Hematopoietic multipotent progenitor cell treated with erythropoietin and hydrocortisone succinate and interleukin-3 and kit ligand, for 4 days (in vitro differentiated cells): ENCODE data around the gene NAV2.

ENCODE experiments used
- DNase-seq: peaks from one replicate; pipeline ENCODE4 v3.0.0-alpha.2; 2015

Gene NAV2

DNA sequence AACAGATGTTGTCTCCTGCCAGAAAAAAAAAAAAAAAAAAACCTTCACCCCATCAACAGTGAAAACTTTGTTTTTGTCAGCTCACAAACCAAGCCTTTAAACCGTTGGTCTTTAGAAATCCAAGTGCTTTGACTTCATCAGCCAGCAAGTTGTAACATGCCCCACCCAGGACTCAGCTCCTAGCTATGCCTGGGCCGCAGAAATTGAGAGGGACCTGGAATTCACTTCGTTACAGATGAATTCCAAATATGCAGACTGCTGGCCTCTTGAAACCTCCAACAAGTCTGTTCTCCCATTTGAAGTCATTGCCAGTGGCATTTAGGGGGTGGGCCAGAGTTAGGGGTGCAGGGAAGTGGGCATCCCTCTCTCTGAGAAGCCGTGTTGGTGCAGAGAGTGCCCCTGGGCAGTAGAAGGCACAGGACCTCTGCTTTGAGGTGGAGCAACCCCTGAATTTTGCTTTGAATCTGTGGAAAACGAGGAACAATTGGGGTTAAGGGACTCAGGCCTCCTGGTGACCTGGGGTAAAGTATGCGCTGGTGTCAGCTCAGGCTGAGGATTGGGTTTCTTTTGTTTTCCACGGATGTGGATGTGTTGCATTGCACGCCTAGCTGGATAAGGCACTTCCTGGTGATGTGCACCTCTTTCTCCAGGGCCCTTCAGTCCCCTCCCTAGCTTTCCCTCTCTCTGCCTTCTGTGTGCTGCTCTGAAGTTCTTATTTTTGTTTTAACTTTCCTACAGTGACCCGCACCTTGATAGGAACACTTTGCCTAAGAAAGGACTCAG, 338.1 kb downstream of the NAV2 start:
- DNase-seq, result no peak

GRCh38 chr11:20051469-20052399, 339.1 kb downstream of the NAV2 start:
- no peak for DNase-seq

- no peak for DNase-seq
These were observed 340.9 kb downstream of the NAV2 start for GRCh38 chr11:20053572-20053971.

DNA sequence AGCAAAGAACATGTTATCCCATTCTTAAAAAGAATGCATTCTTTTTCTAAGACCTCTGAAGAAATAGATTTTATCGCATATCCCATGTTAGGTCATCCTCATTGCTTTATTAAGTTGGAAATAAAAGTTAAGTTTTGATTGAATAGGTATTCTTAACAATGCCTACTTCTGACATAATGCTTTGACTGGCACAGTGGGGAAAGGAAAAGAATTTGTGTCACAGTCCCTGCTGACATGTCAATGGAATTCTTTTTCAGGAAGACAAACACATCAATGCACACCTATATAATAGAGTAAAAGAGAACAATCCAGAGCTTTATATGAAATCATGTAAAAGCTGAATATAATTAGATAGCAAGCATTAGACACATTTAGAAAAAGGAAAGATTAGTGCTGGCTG, 341.9 kb downstream of the NAV2 start:
- no peak for DNase-seq

GRCh38 chr11:20055312-20055711, 342.7 kb downstream of the NAV2 start:
- DNase-seq, result no peak

DNA sequence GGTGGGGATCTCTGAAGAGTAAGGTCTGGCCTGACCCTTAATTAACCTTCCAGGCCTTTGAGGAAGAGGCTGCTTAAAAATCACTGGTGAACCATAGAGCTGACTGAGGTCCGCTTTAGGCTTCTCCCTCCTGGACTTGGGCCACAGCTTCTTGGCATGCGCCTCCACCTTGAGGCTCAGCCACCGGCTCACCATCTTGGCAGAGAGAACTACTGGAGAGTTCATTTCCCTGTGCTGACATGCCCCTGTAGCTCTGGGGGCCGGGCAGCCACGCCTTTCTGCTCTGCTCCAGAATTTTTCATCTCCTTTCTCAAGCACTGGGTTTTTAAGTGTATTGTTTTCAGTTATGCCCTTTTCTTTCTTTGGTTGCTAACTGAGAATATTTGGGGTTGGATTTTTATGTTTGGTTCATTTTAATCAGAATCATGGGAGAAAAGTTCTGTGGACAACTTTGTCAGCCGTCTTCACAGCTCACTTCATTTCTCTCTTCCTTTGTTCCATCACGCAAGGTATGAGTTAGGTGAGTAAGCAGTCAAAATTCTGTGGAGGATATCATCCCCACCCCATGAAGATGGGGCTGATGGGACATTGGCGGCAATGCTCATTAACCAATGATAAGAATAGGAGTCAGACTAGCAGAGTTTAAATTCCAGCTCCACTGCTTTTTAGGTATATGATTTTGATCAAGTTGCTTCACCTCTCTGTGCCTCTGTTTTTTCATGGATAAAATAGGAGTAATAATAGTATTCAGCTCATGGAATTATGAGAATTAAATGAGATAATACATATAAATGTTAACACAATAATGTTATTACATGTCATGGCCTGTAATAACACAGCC, 343.7 kb downstream of the NAV2 start:
- no peak for DNase-seq

DNA sequence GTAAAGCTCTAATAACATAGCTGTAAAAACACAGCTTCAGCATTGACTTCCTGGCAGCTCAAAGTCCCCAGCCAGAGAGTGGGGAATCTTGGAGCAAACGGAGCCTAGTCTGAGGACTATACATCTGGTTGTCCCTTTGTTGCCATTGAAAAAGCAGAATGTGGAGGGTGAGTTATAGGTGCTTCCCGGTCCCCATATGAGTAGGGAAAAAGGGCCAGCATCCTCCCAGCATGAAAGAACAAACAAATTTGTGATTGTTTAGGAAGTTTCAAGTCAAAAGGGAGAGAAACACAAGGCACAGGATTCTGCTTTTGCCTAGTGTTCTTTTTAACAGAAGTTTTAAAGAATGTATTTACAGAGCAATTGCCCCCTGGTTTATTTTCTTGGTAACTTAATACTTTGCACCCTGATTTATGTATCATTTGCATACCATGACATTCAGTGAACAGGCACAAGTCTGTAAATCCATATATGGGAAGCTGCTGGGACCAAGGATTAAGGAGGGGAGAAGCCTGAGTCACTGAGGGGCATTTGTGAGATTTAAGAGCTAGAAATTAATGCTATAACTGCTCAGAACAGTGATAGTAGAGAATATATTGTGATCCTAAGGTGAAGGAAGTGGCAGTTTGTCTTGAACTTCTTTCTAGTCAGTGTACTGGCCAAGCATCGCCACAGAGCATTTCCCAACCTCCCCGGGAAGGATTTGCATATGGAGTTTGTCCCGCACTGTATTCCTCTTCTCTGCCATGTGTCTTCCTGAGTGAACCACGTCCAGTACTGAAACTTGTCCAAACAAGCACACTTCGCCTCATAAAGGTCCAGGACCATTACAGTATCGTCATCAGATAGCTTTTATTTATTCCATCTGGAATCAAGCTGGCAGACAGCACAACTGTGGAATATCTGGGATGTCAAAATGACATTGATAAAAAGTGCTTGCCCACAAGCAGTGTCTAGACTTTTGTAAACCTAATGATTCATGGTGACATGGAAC, 344.6 kb downstream of the NAV2 start:
- DNase-seq, result no peak

GRCh38 chr11:20058749-20059458, 346.3 kb downstream of the NAV2 start:
- DNase-seq, result no peak

DNA sequence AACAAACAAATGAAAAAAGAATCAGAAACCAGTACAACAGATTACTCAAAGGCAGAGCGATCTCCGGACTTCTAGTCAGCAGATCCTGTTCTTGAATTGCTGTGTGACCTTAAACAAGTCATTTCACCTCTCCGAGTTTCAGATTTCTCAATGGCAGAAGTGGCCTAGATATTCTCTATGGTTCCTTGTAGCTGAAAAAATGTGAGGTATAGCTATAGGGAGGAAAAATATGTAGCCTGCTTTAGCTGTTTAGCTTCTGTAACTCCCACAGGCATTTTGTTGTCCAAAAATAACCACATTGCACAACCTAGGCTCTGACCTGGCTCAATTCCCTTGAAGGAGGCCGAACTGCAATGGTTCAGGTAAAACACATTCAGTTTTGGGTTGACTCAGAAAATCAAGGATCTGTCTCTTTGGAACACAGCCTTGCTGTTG, 347.0 kb downstream of the NAV2 start:
- no peak for DNase-seq

- no peak for DNase-seq
These were observed 347.5 kb downstream of the NAV2 start for GRCh38 chr11:20060181-20060580.

- DNase-seq, result no peak
These were observed 348.1 kb downstream of the NAV2 start for GRCh38 chr11:20060647-20061205.

DNA sequence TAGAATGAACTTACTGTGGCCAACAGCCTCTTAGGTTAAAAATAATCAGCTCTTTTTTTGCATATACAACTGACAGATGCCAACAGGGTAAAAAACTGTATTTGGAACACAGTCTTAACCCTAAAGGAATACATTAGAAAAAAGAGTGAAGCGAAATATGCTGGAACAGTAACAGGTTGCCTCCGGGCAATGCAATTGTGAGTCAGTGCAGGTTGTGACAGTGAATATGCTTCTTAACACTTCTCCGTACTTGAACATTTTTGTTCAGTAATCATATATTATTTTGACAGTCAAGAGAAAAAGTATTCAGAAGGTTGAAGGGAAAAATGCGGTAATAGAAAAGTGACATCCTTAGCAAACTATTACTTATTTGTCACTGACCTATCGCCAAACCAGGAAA, 349.1 kb downstream of the NAV2 start:
- DNase-seq, result no peak

DNA sequence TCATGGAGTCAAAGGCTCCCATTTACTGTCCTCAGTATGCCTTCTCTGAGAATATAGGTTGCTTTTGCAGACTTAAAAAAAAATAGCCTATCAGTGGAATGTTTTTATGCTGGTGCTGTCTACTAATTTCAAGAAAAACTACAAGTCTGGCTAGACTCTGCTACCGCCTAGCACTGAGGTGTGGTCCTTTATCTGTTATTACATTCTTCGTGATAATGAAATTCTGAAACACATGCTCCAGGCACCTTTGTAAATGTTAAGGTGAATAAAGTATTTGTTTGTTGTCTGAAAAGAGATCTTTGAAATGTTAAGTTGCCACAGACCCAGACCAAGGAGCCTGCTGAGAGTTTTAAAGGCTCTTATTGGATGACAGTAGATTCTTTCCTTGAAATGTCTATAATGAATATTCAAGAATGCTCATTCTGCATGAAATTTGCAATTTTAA, 352.3 kb downstream of the NAV2 start:
- DNase-seq, result no peak

DNA sequence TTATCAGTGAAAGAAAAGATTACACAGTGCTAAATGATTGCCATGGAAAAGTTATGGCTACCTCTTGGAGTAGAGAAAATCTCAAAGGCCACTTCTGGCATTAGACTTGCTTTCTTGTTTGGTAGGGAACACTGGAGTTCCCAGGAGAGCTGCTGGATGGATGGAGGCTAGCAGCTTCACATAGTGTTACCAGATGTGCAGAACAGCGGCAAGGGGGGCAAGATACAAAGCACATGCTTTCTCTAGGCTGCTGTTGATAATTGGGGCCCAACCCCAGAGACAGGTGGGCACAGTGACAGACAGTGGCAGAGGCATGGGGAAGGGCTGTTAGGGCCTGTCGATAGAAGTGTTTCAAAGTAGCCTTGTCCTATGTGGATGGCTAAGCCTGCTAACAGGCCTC, 352.8 kb downstream of the NAV2 start:
- DNase-seq, result no peak

DNA sequence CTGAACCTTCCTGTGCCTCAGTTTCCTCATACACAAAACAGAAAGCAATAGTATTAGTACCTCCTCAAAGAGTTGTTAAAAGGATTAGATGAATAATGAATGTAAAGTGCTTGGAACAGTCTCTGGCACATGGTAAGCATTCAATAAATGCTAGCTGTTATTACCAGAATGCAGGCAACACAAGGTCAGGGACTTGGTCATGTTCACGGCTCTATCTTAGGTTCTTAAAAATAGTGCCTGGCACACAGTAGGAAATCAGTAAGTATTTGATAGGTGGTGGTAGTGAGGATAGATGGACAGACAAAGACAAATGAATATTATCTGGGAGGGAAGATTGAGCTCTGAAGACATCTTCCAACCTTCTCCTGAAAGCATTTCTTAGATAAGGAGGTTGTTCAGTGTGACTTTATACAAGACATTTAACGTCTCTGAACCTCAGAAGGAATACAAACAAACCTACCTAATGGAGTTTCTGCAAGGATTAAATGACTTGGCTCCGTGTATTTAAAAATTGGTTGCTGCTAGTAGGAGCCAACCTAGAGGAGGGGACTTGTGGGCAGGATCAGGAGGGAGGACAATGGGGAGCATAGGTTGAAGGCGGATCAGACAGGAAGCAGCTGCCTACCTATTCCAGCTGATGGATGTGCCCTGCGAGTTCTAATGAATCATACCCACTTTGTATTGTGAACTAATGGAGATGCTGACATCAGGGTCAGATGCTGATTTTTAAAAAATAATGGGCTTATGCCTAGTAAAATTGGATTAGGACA, 353.6 kb downstream of the NAV2 start:
- no peak for DNase-seq

DNA sequence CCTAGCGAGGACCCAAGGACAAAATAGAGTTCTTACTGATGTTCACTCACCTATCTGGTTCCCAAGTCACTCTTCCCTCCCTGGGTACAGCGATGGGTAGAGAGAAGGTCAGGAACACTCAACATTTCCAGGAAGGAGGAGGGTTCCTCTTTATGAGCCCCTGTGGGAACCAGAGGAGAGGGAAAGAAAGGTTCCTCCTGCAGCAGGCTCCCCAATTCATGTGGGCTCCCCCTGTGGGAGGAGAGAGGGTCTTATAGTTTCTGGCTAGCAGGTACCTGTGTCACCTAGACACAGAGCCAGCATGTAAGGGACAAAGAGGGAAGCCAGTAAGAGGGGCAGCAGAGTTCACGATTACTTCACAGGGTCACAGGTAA, 354.1 kb downstream of the NAV2 start:
- DNase-seq, result peak; percentile 26

DNA sequence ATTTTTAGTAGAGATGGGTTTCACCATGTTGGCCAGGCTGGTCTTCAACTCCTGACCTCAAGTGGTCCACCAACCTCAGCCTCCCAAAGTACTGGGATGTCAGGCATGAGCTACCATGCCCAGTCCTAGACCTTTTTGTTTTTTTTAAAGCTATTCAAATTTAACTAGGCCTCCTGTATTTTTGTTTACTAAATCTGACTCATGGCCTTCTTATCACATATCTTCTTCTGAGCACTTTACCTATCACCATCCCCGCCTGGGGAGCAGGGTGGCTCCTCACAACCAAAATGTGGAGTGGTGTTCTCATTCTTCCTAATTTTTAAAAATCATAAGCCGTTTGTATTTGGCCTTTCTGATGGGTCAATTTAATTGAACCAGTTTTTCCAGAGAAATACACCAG, 355.0 kb downstream of the NAV2 start:
- no peak for DNase-seq

GRCh38 chr11:20068691-20069090, 356.1 kb downstream of the NAV2 start:
- DNase-seq, result no peak

- DNase-seq, result no peak
These were observed 357.8 kb downstream of the NAV2 start for GRCh38 chr11:20070459-20070858.

DNA sequence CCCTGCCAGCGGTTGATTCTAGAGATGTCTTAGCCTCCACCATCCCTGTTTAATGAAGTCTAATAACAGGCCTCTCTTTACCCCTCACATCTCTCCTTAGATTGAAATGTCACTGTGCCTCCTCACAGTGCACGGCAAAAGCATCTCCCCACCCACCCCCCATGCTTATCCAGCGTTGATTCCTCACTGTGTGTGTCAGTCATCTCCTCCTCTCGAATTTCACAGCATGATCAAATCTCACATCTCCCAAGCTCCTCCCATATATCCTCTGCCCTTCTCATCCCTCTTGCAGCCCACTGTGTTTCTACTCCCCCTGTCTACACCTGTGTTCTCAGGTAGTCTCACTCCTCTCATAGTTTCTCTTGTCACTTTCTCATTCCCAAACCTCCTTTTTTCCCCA, 363.0 kb downstream of the NAV2 start:
- no peak for DNase-seq
